ENCODE results near the gene ABLIM2.

The ABLIM2 gene

DNA sequence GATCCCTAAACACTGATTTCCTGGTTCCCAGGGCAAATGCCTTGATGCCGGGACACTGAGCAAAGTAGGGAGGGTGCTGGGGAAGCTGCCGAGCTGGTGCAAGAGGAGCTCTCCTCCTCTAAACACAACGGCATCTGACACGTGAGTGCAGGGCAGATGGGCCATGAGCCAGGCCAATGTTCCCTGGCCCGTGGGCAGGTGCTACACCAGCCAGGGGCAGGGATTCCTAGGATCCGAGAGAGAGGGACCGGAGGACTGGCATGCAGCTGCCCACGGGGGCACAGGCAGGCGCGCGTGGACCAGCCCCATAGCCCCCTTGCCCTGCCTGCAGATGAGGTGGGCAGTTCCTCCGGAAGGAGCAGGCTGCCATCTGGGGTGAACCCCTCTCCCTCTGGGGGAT, 152.1 kb downstream of the ABLIM2 start:
- H3K9me3 ChIP-seq (ENCODE audit: control insufficient read depth, low read length): no peaks in the 10 kb centered on the region
- H3K27ac ChIP-seq (ENCODE audit: low read depth, low read length, severe bottlenecking): no peak overlapping the region
- H3K36me3 ChIP-seq (ENCODE audit: control insufficient read depth, insufficient read depth, low read length): no peaks in the 10 kb centered on the region
- 71 to 86% methylated on average over 7 to 9 of the region's 12 CpGs for WGBS, 2 experiments (ENCODE audit: insufficient coverage in 2 of 2)
- no peaks in the 10 kb centered on the region for H3K4me1 ChIP-seq (ENCODE audit: control insufficient read depth, insufficient read depth, low read length, poor library complexity, severe bottlenecking)
- H3K4me3 ChIP-seq (ENCODE audit: extremely low read depth, insufficient read depth, low read length, poor library complexity, severe bottlenecking): no peak overlapping the region

DNA sequence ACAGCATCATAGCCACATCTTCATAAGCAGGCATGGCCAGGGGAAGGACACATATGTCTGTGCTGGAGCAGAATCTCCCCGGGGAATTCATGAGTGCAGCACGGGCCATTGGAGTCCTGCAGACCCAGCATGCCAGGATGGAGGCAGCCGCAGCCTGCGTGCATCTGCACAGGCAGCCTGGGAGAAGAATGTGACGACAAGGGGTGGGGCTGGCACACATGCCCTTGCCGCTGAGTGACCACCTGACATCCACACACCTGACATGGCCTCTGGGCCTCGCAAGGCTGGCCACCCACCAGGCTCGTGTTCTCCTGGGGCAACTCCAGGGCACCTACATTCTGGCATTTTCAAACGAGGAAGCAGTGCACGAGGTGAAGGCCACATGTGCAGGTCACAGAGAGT, 152.8 kb downstream of the ABLIM2 start:
- Histone ChIP-seq H3K4me3 (ENCODE audit: extremely low read depth, insufficient read depth, low read length, poor library complexity, severe bottlenecking) (no peak overlapping the region), H3K36me3 (ENCODE audit: control insufficient read depth, insufficient read depth, low read length) (no peaks in the 10 kb centered on the region), H3K9me3 (ENCODE audit: control insufficient read depth, low read length) (no peaks in the 10 kb centered on the region), H3K4me1 (ENCODE audit: control insufficient read depth, insufficient read depth, low read length, poor library complexity, severe bottlenecking) (no peaks in the 10 kb centered on the region), H3K27ac (ENCODE audit: low read depth, low read length, severe bottlenecking) (no peak overlapping the region)
- WGBS, 2 experiments (ENCODE audit: insufficient coverage in 2 of 2): 86 to 90% methylated on average over 10 of the region's 10 CpGs

DNA sequence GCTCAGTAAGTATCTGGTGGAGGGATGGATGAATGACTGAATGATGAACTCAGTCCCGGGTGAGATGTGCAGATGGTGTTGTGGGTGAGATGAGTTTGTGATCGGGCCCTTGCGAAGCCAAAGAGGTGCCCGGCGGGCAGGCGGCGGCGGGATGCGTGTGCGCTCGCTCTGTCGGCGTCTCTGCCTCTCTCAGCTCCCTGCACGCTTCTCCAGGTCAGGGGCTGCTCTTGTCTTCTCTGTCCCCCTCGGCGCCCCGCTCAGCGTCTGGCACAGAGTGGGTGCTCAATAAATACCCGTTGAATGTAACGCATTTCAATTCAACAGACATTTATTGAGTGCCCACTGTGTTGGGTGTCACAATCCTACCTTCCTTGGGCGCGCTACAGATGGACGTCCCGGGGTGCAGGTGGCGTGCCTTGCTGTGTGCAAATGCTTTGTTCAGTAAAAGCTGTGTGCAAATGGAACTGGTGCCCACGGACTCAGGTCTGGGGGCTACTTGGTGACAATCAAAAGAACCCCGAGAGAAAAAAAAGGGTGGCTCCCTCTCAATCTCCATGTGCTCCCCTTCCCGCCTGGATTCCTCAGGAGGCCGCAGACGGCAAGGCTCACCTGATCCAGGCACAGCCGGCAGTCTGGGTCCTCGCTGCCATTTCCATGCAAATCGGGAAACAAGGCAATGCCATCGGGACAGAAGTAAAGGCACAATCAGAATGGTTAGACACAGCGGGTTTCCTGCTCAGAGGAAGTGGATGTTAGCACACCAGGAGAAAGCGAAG, 153.4 kb downstream of the ABLIM2 start:
- Histone ChIP-seq H3K4me3 (ENCODE audit: extremely low read depth, insufficient read depth, low read length, poor library complexity, severe bottlenecking) (no peak overlapping the region), H3K4me1 (ENCODE audit: control insufficient read depth, insufficient read depth, low read length, poor library complexity, severe bottlenecking) (no peaks in the 10 kb centered on the region), H3K36me3 (ENCODE audit: control insufficient read depth, insufficient read depth, low read length) (no peaks in the 10 kb centered on the region), H3K9me3 (ENCODE audit: control insufficient read depth, low read length) (no peaks in the 10 kb centered on the region), H3K27ac (ENCODE audit: low read depth, low read length, severe bottlenecking) (no peak overlapping the region)
- 88 to 90% methylated on average over 35 to 36 of the region's 36 CpGs for WGBS, 2 experiments (ENCODE audit: insufficient coverage in 2 of 2)

DNA sequence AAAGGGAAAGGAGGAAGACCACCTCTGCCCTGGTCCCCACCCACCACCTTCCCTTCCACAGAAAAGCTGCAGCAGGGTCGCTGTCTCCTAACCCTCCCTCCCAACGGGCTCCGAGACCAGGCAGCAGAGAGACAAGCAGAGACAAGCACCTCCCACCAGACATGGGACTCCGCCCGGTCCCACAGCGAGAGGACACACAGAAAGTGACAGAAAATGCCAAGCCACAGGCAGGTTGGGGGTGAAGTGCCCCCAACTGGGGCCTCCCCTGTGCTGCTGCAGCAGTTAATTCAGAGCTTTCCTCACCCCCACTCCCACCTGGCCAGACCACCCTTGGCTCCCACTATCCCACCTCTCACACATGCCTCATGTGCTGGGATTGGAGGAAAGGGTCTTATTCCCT, 154.5 kb downstream of the ABLIM2 start:
- 76% methylated on average over 3 of the region's 6 CpGs; no CpG with 5 or more reads in 1 of the 2 experiments for WGBS, 2 experiments (ENCODE audit: insufficient coverage in 2 of 2)

DNA sequence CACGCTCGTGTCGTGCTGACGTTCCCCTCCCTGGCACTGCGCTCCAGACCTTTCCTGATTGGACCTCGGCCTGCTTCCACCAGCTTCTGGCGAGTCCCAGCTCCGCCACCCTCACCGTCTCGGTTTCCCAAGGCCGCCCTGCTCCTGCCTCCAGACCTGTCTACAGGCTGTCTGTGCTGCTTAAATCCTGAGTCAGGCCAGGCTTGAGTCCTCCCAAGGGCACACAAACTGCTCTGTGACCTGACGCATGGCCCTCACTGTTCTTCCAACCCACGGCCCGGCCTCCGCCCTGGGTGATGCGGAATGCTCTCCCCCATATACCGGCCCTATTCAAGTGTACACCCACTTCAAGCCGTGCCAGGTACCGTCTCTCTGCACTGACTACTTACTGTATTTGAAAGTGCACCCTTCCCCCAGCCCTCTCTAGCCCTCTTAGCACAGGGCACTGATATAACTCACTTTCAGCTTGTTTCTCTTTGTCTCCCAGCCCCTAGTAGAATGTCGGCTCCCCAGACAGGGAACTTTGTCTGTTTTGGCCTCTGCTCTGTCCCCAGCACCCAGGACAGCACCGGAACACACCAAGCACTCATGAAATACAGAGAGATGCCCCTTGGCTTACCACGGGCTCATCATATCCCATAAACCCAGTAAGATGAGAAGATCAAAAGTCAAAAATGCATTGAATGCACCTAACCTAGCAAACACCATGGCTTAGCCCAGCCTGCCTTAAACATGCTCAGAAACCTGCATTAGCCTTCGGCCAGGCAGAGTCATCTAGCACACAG, 155.9 kb downstream of the ABLIM2 start:
- Histone ChIP-seq H3K36me3 (ENCODE audit: control insufficient read depth, insufficient read depth, low read length) (no peaks in the 10 kb centered on the region), H3K4me1 (ENCODE audit: control insufficient read depth, insufficient read depth, low read length, poor library complexity, severe bottlenecking) (no peaks in the 10 kb centered on the region), H3K4me3 (ENCODE audit: extremely low read depth, insufficient read depth, low read length, poor library complexity, severe bottlenecking) (no peak overlapping the region), H3K27ac (ENCODE audit: low read depth, low read length, severe bottlenecking) (no peak overlapping the region), H3K9me3 (ENCODE audit: control insufficient read depth, low read length) (no peaks in the 10 kb centered on the region)
- WGBS, 2 experiments (ENCODE audit: insufficient coverage in 2 of 2): 92 to 93% methylated on average over 22 to 23 of the region's 23 CpGs

More for the DNA sequence above, 154.5 kb downstream of the ABLIM2 start:
- Histone ChIP-seq H3K36me3 (ENCODE audit: control insufficient read depth, insufficient read depth, low read length) (no peaks in the 10 kb centered on the region), H3K27ac (ENCODE audit: low read depth, low read length, severe bottlenecking) (no peak overlapping the region), H3K4me3 (ENCODE audit: extremely low read depth, insufficient read depth, low read length, poor library complexity, severe bottlenecking) (no peak overlapping the region), H3K4me1 (ENCODE audit: control insufficient read depth, insufficient read depth, low read length, poor library complexity, severe bottlenecking) (no peaks in the 10 kb centered on the region), H3K9me3 (ENCODE audit: control insufficient read depth, low read length) (no peaks in the 10 kb centered on the region)

DNA sequence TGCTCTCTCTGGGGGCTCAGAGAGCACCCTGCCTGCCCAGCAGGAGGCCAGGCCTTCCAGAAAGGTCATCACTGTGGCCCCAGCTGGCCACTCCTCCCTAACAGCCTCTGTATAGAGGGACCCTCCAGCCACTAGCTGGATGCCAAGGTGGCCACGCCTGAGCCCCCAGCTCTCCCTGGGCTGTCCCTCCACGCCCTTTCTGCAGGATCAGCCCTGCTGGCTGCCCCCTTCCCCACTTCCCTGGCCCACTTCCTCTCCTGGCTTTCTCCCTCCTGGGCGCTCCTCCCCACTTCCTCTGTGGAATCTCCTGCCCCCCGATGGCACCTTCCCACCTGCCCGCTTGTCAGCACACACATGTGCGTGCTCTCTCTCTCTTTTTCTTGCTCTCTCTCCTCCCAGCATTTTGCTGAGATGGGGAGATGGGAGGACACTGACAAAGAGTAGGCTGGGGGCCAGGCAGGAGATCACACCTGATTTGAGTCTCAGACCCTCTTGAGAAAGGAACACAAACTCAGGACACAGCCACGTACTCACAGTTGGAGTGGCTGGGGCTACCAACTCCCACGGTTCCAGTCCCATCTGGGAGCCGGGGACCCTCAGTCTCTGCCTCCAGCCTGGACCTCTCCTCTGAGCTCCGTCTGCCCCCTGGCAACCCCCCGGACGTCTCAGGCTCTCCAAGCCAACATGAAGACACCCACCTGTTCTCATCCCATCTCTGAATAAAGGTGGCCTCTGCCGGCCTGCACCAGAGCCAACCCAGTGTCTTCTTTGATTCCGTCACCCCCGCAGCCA, 156.9 kb downstream of the ABLIM2 start:
- WGBS, 2 experiments (ENCODE audit: insufficient coverage in 2 of 2): 87 to 90% methylated on average over 11 to 14 of the region's 15 CpGs
- Histone ChIP-seq H3K4me3 (ENCODE audit: extremely low read depth, insufficient read depth, low read length, poor library complexity, severe bottlenecking) (no peak overlapping the region), H3K4me1 (ENCODE audit: control insufficient read depth, insufficient read depth, low read length, poor library complexity, severe bottlenecking) (no peaks in the 10 kb centered on the region), H3K9me3 (ENCODE audit: control insufficient read depth, low read length) (no peaks in the 10 kb centered on the region), H3K36me3 (ENCODE audit: control insufficient read depth, insufficient read depth, low read length) (no peaks in the 10 kb centered on the region), H3K27ac (ENCODE audit: low read depth, low read length, severe bottlenecking) (no peak overlapping the region)

DNA sequence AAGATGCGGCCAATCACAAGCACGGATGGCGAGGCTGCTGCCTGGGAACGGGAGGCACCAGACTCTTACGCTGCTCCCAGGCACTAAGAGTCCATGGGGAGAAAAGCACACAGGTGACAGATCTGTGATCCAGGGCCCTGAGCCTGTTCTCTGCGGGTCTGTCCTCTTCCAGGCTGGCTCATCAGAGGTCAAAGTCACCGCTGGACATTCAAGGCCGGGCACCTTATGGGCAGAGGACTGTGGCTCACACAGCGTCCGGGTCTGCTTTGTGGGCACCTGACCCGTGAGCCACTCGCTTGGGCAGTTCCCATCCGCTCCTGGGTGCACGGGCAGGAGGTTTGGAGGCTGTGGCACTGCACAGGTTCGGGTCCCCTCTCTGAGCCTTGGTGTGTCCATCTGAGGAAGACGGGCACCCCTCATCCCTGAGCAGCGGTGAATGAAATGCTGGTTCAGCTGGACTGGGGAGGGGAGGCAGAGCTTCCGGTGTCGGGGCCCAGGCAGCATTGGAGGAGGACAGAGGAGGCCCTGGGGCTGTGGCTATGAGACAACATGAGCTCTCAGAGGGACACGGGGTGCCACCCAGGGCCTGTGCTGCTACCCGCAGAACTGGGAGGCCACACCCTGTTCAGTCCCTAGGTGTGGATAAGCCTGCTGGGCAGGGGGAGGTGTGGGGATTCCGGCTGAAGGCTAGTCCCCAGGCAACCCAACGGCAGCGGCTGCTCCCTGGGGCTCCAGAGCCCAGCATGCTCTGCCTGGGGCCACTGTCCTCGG, 157.7 kb downstream of the ABLIM2 start:
- Histone ChIP-seq H3K4me1 (ENCODE audit: control insufficient read depth, insufficient read depth, low read length, poor library complexity, severe bottlenecking) (peaks cover 2% of the 10 kb centered on the region), H3K27ac (ENCODE audit: low read depth, low read length, severe bottlenecking) (no peak overlapping the region), H3K4me3 (ENCODE audit: extremely low read depth, insufficient read depth, low read length, poor library complexity, severe bottlenecking) (no peak overlapping the region), H3K9me3 (ENCODE audit: control insufficient read depth, low read length) (no peaks in the 10 kb centered on the region), H3K36me3 (ENCODE audit: control insufficient read depth, insufficient read depth, low read length) (no peaks in the 10 kb centered on the region)
- WGBS, 2 experiments (ENCODE audit: insufficient coverage in 2 of 2): 86 to 87% methylated on average over 17 to 22 of the region's 25 CpGs

DNA sequence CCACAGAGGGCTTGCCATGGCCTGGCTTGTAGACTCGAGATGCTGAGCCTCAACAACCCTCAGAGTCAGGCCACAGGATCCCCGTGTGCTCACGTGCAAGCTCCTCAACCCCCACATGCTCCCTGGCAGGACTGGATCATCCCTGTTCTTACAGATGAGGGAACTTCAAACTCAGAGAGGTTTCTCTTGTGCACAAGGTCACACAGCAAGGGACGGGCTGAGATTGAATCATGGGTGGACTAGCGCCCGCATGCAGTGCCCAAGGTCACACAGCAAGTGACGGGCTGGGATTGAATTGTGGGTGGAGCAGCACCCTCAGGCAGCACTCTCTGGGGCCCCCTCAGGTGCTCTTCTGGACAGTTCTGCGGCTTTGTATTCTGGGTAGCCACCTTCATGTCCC, 158.4 kb downstream of the ABLIM2 start:
- WGBS, 2 experiments (ENCODE audit: insufficient coverage in 2 of 2): 94 to 97% methylated on average over 7 of the region's 8 CpGs
- H3K9me3 ChIP-seq (ENCODE audit: control insufficient read depth, low read length): no peaks in the 10 kb centered on the region
- peaks cover 2% of the 10 kb centered on the region for H3K4me1 ChIP-seq (ENCODE audit: control insufficient read depth, insufficient read depth, low read length, poor library complexity, severe bottlenecking)
- H3K27ac ChIP-seq (ENCODE audit: low read depth, low read length, severe bottlenecking): no peak overlapping the region
- no peak overlapping the region for H3K4me3 ChIP-seq (ENCODE audit: extremely low read depth, insufficient read depth, low read length, poor library complexity, severe bottlenecking)
- no peaks in the 10 kb centered on the region for H3K36me3 ChIP-seq (ENCODE audit: control insufficient read depth, insufficient read depth, low read length)

DNA sequence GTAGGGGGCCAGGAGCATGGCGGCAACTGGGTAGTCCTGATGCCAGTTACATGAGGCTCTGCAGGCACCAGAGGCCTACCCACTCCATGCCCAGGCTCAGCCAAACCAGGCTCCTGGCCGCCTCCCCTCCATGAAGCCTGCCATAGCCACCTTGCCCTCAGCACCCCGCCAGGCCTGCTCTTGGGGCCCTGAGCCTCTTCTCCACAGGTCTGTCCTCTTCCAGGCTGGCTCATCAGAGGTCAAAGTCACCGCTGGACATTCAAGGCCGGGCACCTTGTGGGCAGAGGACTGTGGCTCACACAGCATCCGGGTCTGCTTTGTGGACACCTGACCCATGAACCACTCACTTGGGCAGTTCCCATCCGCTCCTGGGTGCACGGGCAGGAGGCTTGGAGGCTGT, 158.9 kb downstream of the ABLIM2 start:
- H3K9me3 ChIP-seq (ENCODE audit: control insufficient read depth, low read length): no peaks in the 10 kb centered on the region
- H3K27ac ChIP-seq (ENCODE audit: low read depth, low read length, severe bottlenecking): no peak overlapping the region
- WGBS, 2 experiments (ENCODE audit: insufficient coverage in 2 of 2): 96 to 98% methylated on average over 4 to 6 of the region's 8 CpGs
- no peak overlapping the region for H3K4me3 ChIP-seq (ENCODE audit: extremely low read depth, insufficient read depth, low read length, poor library complexity, severe bottlenecking)
- peaks cover 2% of the 10 kb centered on the region for H3K4me1 ChIP-seq (ENCODE audit: control insufficient read depth, insufficient read depth, low read length, poor library complexity, severe bottlenecking)
- H3K36me3 ChIP-seq (ENCODE audit: control insufficient read depth, insufficient read depth, low read length): no peaks in the 10 kb centered on the region

DNA sequence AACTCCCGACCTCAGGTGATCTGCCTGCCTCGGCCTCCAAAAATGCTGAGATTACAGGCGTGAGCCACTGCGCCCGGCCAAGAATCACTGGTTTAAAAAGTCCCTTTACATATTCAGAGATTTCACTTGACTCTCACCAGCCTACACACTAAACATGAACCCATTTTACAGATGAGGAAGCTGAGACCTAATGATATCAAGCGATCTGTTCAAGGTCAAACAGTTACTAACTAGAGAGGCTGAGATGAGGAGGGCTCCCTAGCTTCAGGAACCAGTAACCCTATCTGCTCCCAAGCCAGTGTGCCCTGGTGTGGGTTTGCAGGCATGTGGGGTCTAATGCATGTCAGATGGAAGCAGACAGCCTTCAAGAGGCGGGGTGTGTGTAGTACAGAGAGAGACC, 159.3 kb downstream of the ABLIM2 start:
- Histone ChIP-seq H3K27ac (ENCODE audit: low read depth, low read length, severe bottlenecking) (no peak overlapping the region), H3K4me1 (ENCODE audit: control insufficient read depth, insufficient read depth, low read length, poor library complexity, severe bottlenecking) (peaks cover 2% of the 10 kb centered on the region), H3K36me3 (ENCODE audit: control insufficient read depth, insufficient read depth, low read length) (no peaks in the 10 kb centered on the region), H3K4me3 (ENCODE audit: extremely low read depth, insufficient read depth, low read length, poor library complexity, severe bottlenecking) (no peak overlapping the region), H3K9me3 (ENCODE audit: control insufficient read depth, low read length) (no peaks in the 10 kb centered on the region)
- 81 to 92% methylated on average over 7 of the region's 7 CpGs for WGBS, 2 experiments (ENCODE audit: insufficient coverage in 2 of 2)

Measured in mesodermal cell (in vitro differentiated cells).